ENCODE results near the gene ZC3H4. TPM values are rescaled to one million over a fixed set of nuclear protein-coding genes. Genes with fewer than 3 reads are reported as not detected.

The ZC3H4 gene
- total and polyA plus RNA-seq, 10 of the 15 experiments (the other 5 are each of a cell fraction or from before 2014, with no cell fraction given): 5.1 to 86.3 (median 15.5) TPM

DNA sequence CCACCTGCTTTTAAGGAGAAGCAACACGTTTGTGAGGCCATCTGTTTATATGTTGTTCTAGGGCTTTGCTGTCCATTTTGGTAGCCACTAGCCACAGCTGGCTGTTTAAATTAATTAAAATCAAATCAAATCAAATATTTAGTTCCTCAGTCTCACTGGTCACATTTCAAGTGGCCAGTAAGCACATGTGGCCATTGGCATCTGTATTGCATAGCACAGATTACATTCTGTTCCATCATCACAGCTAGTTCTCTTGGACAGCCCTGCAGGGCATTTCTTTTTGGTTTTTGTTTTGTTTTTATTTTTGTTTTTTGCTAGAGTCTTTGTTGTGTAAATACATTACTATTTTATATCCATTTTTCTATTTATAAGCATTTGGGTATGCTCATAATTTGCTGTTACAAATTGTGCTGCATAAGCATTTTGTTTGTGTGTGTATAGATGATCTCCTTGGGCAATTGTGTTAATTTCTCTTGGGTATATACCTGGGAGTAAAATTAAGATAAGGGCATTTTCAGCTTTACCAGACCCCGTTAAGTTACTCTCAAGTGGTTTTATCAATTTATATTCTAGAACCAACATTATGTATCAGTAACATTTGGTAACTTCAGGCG, 48.4 kb upstream of the ZC3H4 start:
- H3K4me1 ChIP-seq (ENCODE audit: control insufficient read depth, insufficient read depth, low read length): peaks cover 15% of the 10 kb centered on the region
- no peaks in the 10 kb centered on the region for H3K27me3 ChIP-seq (replicated peaks in 1 of 2; ENCODE audit: control insufficient read depth in 2 of 2, insufficient read depth in 2 of 2, low read length in 1 of 2)
- no peak overlapping the region for H3K9ac ChIP-seq (ENCODE audit: control insufficient read depth, insufficient read depth, low read length)
- POLR2A ChIA-PET: interaction anchor here (0.5 to 1.4 kb wide), 3 partner anchors 24 to 88 kb away, joined by 3 to 4 read pairs (median 4); no protein-coding TSS in a partner anchor
- peaks cover 5% of the 10 kb centered on the region for H3K79me2 ChIP-seq (ENCODE audit: control insufficient read depth, insufficient read depth, low read length)
- in situ Hi-C loops (cut with MboI) (no loop called here), intact Hi-C loops (cut with micrococcal nuclease; ENCODE audit: unreplicated experiment) (no loop called here)
- no peaks in the 10 kb centered on the region for H3K9me3 ChIP-seq (replicated peaks; ENCODE audit: control insufficient read depth, insufficient read depth, low read length)
- DNase-seq (ENCODE audit: low read depth, low spot score): no peak
- no peak for TF ChIP-seq SMARCA5 (IDR thresholded peaks at IDR 0.05)
- no peak for TF ChIP-seq TARDBP (IDR thresholded peaks at IDR 0.05; ENCODE audit: borderline replicate concordance)
- TF ChIP-seq NFYB (IDR thresholded peaks at IDR 0.05; ENCODE audit: insufficient read depth, low read depth, low read length): no peak
- no peak for TF ChIP-seq SP1 (IDR thresholded peaks at IDR 0.05; ENCODE audit: low read depth, low read length)
- TF ChIP-seq CEBPZ (IDR thresholded peaks at IDR 0.05; ENCODE audit: low read depth, low read length): no peak
- TF ChIP-seq ZZZ3 (IDR thresholded peaks at IDR 0.05; ENCODE audit: control insufficient read depth, insufficient read length, low read depth): no peak
- no peak for TF ChIP-seq NR2C2 (IDR thresholded peaks at IDR 0.05; ENCODE audit: borderline replicate concordance, control insufficient read depth, insufficient read length, low read depth)
- TF ChIP-seq SIX5 (IDR thresholded peaks at IDR 0.05; ENCODE audit: low read depth, low read length, severe bottlenecking): no peak
- no peak for TF ChIP-seq PRDM15 (CRISPR knock-in tag; IDR thresholded peaks at IDR 0.05)
- H3K4me3 ChIP-seq: no peak overlapping the region
- H4K20me1 ChIP-seq (ENCODE audit: control insufficient read depth, insufficient read depth): no peaks in the 10 kb centered on the region; the same call in 1 of the 2 replicates
- no peak overlapping the region for H3K4me2 ChIP-seq (ENCODE audit: control insufficient read depth, insufficient read depth)
- BruUV-seq (replicated peaks): no TSS peak
- RAD21 ChIA-PET (ENCODE audit: unreplicated experiment): no interaction called here
- CTCF ChIA-PET: interaction anchor here (1.1 to 2.2 kb wide), 5 partner anchors 36 to 149 kb away, joined by 3 to 5 read pairs (median 4); no protein-coding TSS in a partner anchor
- peaks cover 20 to 24% of the 10 kb centered on the region in 2 experiments for H3K36me3 ChIP-seq (ENCODE audit: control insufficient read depth in 2 of 2, insufficient read depth in 2 of 2, low read length in 1 of 2)
- H2AFZ ChIP-seq (ENCODE audit: control insufficient read depth, low read depth, low read length): no peak overlapping the region
- ATAC-seq: no peak
- 95% methylated on average over 3 of the region's 3 CpGs for WGBS (ENCODE audit: insufficient coverage, insufficient replicate concordance, low lambda C conversion rate, missing lambda C conversion rate)
- SMC1A ChIA-PET (ENCODE audit: uncharacterized antibody, unreplicated experiment): interaction anchor here (1.0 to 3.1 kb wide), 2 partner anchors 10 to 82 kb away, joined by 3 to 6 read pairs; no protein-coding TSS in a partner anchor
- FAIRE-seq: no peak
- no peak overlapping the region for H3K27ac ChIP-seq (ENCODE audit: control insufficient read depth, insufficient read depth)

Measured in GM12878 (cell line).